Mesodermal cell (in vitro differentiated cells): ENCODE data around the gene MYO1D.
"Not testable (repeated sequence)": the region's sequence is repeated elsewhere in the genome, so short reads cannot be mapped to it uniquely, and the experiment has no call there.

Experiments used
- H3K27ac ChIP-seq: 2 replicates; pipeline ENCODE4 v1.7.0; 2013; ENCODE audit warnings: mild to moderate bottlenecking, low read depth, low read length, moderate library complexity; ENCODE audit not compliant: severe bottlenecking
- H3K36me3 ChIP-seq: 2 replicates; pipeline ENCODE4 v1.7.1; 2013; ENCODE audit warnings: mild to moderate bottlenecking, low read length, moderate library complexity; ENCODE audit not compliant: control insufficient read depth, insufficient read depth
- H3K4me1 ChIP-seq: one replicate; pipeline ENCODE4 v1.7.1; 2013; ENCODE audit warnings: mild to moderate bottlenecking, low read length; ENCODE audit not compliant: insufficient read depth, control insufficient read depth, poor library complexity, severe bottlenecking
- H3K4me3 ChIP-seq: 2 replicates; pipeline ENCODE4 v1.7.0; 2013; ENCODE audit warnings: low read length, control low read depth, mild to moderate bottlenecking; ENCODE audit not compliant: insufficient read depth, poor library complexity, severe bottlenecking; ENCODE audit errors: extremely low read depth
- H3K9me3 ChIP-seq: 2 replicates; pipeline ENCODE4 v1.7.1; 2013; ENCODE audit warnings: mild to moderate bottlenecking, low read length, moderate library complexity; ENCODE audit not compliant: control insufficient read depth
- WGBS, 2 experiments: methylation state at CpG; one replicate each; pipeline ENCODE4 v1.1.5; 2013; ENCODE audit warnings: missing lambda C conversion rate in 2 of 2; ENCODE audit not compliant: insufficient coverage in 2 of 2; 5-methylcytosine and 5-hydroxymethylcytosine counted together

Gene MYO1D

DNA sequence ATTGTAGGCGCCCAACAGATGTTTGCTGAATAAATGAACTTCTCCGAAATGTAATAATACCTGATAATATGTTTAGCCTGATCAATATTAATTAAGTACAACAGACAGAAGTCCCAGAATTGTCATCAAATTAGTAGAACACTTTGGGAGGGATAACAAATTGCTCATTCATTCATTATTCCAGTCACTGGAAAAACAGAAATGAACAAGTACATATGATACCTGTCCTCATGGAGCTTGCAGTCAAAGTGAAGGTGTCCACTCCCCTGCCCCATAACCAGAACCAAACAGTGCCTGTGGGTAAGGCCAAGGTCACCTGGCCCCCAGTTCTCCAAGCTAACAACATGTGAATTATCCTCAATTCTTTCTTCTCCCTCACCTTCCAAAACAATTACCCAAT lies 42.8 kb downstream of the MYO1D start:
- Histone ChIP-seq H3K4me3 (no peak overlapping the region), H3K27ac (no peak overlapping the region), H3K4me1 (no peaks in the 10 kb centered on the region), H3K9me3 (no peaks in the 10 kb centered on the region), H3K36me3 (no peaks in the 10 kb centered on the region)
- WGBS, 2 experiments, result no CpG with 5 or more reads among the region's 2 CpGs

DNA sequence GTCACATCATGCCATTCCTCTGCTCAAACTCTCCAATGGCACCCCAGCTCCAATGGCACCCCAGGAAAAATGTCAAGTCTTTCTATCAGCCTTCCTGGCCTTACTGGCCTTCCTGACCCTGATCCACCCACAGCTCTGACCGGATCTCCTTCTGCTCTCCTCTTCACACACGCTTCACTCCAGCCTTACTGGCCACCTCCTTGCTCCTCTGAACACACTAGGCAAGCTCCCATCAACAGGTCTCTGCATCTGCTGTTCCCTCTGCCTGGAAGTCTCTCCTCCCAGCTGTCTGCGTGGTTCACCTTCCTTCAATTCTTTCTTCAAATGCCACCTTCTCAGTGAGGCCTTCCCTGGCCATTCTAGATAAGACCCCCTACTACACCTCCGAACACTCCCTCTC lies 43.4 kb downstream of the MYO1D start:
- Histone ChIP-seq H3K4me3 (no peak overlapping the region), H3K4me1 (no peaks in the 10 kb centered on the region), H3K36me3 (no peaks in the 10 kb centered on the region), H3K9me3 (no peaks in the 10 kb centered on the region), H3K27ac (no peak overlapping the region)
- WGBS, 2 experiments, result 88 to 95% methylated on average over 4 of the region's 4 CpGs

DNA sequence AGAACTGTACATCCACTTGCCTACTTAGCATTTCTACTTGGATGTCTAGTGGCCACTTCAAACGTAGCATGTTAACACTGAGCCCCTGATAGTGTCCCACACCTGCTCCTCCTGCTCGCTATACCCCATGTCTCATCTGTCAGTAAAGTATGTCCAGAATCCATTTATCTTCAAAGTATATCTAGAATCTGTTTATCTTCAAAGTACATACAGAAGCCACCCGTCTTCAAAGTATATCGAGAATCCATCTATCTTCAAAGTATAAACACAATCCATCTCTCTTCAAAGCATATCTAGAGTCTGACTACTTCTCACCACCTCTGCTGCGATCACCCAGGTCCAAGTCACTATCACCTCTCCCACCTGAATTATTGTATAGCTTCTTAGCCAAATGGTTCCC lies 43.8 kb downstream of the MYO1D start:
- 91 to 98% methylated on average over 5 of the region's 5 CpGs for WGBS, 2 experiments
- Histone ChIP-seq H3K4me1 (no peaks in the 10 kb centered on the region), H3K9me3 (no peaks in the 10 kb centered on the region), H3K36me3 (no peaks in the 10 kb centered on the region), H3K4me3 (no peak overlapping the region), H3K27ac (no peak overlapping the region)

DNA sequence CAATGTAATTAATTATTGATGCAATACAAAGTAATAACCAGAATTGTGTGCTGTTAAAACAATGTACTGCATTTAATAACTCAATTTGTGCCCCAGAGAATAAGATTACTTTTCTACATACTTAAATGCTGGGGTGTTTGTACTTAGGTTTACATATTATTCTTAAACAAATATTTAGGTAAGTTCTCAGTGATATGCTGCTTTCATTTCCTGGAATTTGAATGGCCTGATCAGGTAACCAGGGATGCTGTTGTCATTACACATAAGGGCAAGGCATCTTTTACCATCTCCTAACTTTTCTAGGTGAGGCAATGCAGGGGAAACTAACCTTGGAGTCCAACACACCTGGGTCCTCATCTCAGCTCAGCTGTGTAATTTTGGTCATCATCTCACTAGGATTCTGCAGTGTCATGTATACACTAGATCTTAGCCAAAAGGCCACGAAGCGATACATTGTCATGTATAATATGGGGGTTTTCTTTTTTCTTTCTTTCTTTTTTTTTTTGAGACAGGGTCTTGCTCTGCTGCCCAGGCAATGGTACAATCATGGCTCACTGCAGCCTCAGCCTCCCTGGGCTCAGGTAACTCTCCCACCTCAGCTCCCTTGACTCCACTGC lies 45.2 kb downstream of the MYO1D start:
- no peak overlapping the region for H3K4me3 ChIP-seq

DNA sequence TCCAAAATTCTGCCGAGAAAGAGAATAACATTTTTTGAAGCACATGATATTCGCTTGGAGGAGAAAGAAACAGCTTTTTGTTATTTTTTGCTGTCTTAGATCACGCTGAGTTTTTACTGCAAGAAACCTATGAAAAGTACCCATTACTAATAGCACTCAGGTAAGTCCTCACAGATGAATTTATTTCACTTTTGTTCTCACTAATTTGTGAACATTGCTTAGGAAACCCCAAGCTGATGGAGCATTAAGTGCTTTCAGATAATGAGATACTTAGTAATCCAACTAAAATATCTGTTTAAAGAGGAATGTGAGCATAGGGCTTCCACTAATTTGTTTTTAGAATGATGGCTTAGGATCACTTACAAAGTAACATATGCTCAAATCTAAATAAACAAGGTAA lies 45.7 kb downstream of the MYO1D start:
- 94% methylated on average over 2 of the region's 3 CpGs; no CpG with 5 or more reads in 1 of the 2 experiments for WGBS, 2 experiments
- no peak overlapping the region for H3K4me3 ChIP-seq
- no peaks in the 10 kb centered on the region for H3K36me3 ChIP-seq
- no peaks in the 10 kb centered on the region for H3K9me3 ChIP-seq
- no peak overlapping the region for H3K27ac ChIP-seq
- H3K4me1 ChIP-seq, result no peaks in the 10 kb centered on the region

More for the DNA sequence above, 45.2 kb downstream of the MYO1D start:
- no CpG with 5 or more reads among the region's 2 CpGs for WGBS, 2 experiments
- Histone ChIP-seq H3K36me3 (no peaks in the 10 kb centered on the region), H3K4me1 (no peaks in the 10 kb centered on the region), H3K9me3 (no peaks in the 10 kb centered on the region), H3K27ac (no peak overlapping the region)

DNA sequence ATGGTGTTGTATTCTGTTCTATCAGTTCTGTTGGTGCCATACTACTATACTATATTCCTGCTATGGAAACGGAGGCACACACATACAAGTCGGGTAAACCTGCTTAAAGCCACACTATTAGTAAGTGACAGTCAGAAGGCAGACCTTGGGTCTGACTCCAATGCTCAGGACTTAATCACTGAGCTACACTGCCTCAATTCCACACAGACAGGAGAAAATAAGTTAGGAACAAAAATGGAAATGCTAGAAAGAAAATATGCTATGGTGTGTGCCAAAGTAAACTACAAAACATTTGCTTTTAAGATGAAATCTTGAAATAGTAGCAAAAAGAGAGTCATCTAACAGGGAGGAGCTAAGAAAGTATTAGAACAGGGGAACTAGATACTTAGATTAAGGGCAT lies 48.1 kb downstream of the MYO1D start:
- WGBS, 2 experiments, result no CpG with 5 or more reads among the region's 2 CpGs
- no peaks in the 10 kb centered on the region for H3K9me3 ChIP-seq
- H3K36me3 ChIP-seq, result no peaks in the 10 kb centered on the region
- H3K4me3 ChIP-seq, result no peak overlapping the region
- no peaks in the 10 kb centered on the region for H3K4me1 ChIP-seq
- H3K27ac ChIP-seq, result no peak overlapping the region

DNA sequence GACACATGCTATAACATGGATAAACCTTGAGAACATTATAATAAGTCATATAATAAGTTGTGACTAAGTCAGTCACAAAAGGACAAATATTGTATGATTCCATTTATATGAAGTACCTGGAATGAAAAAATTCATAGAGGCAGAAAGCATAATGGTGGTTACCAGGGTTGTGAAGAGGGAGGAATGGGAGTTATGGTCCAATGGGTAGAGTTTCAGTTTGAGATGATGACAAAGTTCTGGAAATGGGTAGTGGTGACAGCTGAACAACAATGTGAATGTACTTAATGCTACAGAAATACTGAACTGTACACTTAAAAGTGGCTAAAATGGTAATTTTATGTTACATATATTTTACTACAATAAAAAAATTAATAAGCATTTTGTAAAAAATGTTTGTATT lies 49.7 kb downstream of the MYO1D start:
- no peaks in the 10 kb centered on the region for H3K36me3 ChIP-seq
- no peaks in the 10 kb centered on the region for H3K9me3 ChIP-seq
- H3K4me1 ChIP-seq, result no peaks in the 10 kb centered on the region
- H3K4me3 ChIP-seq, result no peak overlapping the region
- no peak overlapping the region for H3K27ac ChIP-seq

DNA sequence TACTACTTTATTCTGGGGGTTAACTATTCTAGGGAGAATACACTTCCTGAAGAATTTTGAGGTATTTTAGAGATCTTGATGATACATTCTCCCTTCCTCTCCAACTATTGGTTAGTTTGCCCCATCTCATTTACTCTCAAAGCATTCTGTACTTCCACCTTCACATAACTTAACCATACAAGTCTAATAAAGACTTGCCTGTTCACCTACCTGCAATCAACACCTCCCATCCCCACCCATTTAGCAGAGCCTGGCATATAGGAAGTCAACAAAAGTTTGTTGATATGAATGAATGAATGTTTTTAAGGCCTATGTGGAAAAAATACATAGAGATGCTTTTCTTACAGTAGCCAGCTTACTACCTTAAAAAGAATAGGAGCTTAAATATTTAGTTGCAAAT lies 50.8 kb downstream of the MYO1D start:
- Histone ChIP-seq H3K4me3 (no peak overlapping the region), H3K27ac (no peak overlapping the region), H3K36me3 (no peaks in the 10 kb centered on the region), H3K9me3 (no peaks in the 10 kb centered on the region), H3K4me1 (no peaks in the 10 kb centered on the region)

DNA sequence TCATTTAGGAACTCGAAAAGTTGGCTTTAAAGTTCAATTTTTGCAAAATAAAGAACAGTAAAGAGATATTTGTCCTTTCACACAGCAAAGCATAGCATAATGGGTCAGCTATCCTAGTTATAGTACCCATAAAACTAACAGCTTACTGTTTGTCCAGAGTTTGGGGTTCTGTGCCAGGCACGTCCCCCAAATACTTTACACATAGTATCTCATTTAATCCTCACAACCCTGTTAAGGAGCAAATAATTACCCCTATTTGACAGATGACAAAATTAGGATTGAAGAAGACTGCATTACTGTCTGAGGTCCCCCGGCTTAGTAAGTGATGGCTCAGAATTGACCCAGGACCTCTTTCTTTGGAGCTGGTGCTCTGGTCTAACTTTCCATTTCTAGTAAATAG lies 52.6 kb downstream of the MYO1D start:
- WGBS, 2 experiments, result no CpG with 5 or more reads among the region's 3 CpGs
- H3K4me1 ChIP-seq, result no peaks in the 10 kb centered on the region
- H3K27ac ChIP-seq, result no peak overlapping the region
- no peak overlapping the region for H3K4me3 ChIP-seq
- no peaks in the 10 kb centered on the region for H3K36me3 ChIP-seq
- H3K9me3 ChIP-seq, result no peaks in the 10 kb centered on the region

DNA sequence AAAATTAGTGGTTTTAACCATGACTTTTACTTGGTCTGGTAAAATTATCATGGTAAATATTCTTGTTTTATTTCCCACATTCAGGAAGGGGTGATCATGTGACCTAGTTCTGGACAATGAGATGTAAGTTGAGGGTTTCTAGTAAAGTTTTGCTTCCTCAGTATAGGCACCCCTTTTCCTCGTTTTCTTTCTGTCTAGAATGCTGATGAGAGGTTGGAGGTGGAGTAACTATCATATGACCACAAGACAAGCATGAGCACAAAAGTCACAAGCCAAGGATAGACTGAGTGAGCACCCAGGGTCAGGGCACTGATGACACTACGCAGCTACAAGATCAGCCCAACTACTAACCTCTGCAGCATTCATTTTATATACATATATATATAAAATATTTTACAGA lies 53.9 kb downstream of the MYO1D start:
- Histone ChIP-seq H3K4me1 (no peaks in the 10 kb centered on the region), H3K27ac (no peak overlapping the region), H3K36me3 (no peaks in the 10 kb centered on the region), H3K9me3 (no peaks in the 10 kb centered on the region), H3K4me3 (no peak overlapping the region)
- no CpG with 5 or more reads among the region's 2 CpGs for WGBS, 2 experiments

DNA sequence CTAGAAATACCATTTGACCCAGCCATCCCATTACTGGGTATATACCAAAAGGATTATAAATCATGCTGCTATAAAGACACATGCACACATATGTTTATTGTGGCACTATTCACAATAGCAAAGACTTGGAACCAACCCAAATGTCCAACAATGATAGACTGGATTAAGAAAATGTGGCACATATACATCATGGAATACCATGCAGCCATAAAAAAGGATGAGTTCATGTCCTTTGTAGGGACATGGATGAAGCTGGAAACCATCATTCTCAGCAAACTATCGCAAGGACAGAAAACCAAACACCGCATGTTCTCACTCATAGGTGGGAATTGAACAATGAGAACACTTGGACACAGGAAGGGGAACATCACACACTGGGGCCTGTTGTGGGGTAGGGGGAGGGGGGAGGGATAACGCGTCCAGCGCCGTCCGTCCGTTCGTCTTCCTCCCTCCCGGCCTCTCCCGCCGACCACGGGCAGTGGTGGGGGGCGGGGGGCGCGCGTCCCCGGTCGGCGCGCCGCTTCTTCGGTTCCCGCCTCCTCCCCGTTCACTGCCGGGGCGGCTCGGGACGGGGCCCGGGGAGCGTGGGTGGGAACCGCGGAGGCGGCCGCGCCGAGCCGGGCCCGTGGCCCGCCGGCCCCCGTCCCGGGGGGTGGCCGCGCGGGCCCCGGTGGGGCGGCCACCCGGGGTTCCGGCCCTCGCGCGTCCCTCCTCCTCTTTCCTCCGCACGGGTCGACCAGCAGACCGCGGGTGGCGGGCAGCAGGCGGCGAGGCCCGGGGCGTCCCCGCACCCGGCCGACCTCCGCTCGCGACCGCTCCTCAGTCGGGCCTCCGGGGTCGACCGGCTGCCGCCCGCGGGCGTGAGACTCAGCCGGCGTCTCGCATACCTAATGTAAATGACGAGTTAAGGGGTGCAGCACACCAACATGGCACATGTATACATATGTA lies 54.7 kb downstream of the MYO1D start:
- not testable (repeated sequence) for H3K9me3 ChIP-seq, H3K27ac ChIP-seq, H3K4me1 ChIP-seq, H3K36me3 ChIP-seq, H3K4me3 ChIP-seq
- whole genome bisulfite sequencing, 2 experiments, result 63 to 71% methylated on average over 35 to 47 of the region's 82 CpGs
